GM18951 (cell line): ENCODE results near the gene SPSB4.

Experiments used
- POLR2A ChIP-seq: IDR thresholded peaks from 4 replicates; pipeline ENCODE4 v1.6.1; 2011; ENCODE audit warnings: mild to moderate bottlenecking; ENCODE audit not compliant: insufficient read length, insufficient read depth; ENCODE audit errors: extremely low read depth
- in situ Hi-C: fragments of 300-500 bp; cut with MboI; formaldehyde crosslinking; loops from one replicate; pipeline ENCODE4 v1.12.0; 2022; ENCODE audit warnings: low sequenced_read_pairs, mixed read lengths, inconsistent platforms; ENCODE audit not compliant: unreplicated experiment

SPSB4 gene

DNA sequence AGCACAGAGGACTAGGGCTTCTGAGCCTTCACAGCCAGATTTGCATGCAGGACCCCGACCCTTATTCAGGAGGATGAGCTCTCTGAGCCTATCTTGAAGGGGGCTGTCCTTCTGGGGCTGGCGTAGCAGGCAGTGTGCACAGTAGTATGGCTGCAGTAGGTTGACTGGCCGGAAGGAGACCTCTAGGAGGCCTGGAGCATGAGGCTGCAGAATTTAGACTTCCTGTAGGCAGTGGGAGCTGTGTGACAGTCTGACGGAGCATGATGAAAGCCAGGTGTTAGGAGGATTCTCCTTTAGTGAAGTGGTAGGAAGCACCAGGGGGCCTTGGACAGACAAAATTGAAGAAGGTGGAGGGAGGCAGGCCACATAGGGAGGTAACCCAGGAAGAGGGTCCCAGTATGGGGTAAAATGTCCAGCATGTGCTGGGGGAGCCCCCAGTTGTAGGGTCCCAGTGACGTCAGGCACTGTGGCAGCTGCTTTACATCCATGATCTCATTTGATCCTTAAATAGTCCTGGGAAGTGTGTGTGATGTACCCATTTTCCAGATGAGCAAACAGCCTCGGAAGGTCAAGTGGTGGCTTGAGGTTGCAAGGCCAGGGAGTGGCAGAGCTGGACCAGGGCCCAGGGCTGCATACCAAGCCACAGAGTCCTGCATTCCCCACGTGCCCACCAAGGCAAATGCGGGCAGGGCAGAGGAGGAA, 36.1 kb downstream of the SPSB4 start:
- TF ChIP-seq POLR2A, result no peak
- in situ Hi-C loops, result no loop called here

DNA sequence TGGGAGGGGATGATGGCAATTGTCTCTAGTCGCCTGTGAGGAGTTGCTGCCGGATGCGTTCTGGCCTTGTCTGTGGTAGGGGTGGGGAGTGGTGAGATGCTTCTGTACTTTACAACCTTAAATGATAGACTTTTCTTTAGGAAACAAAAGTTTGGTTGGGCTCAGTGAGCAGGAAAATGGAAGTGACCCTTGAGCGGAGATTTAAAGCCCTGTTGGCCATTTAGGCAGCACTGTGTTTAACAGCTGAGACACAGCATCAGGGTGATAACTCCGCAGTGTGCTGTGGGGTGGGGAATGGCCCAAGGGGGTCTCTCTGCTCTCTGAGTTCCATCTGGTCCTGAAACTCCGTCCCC, 36.6 kb downstream of the SPSB4 start:
- in situ Hi-C loops, result no loop called here
- no peak for TF ChIP-seq POLR2A

DNA sequence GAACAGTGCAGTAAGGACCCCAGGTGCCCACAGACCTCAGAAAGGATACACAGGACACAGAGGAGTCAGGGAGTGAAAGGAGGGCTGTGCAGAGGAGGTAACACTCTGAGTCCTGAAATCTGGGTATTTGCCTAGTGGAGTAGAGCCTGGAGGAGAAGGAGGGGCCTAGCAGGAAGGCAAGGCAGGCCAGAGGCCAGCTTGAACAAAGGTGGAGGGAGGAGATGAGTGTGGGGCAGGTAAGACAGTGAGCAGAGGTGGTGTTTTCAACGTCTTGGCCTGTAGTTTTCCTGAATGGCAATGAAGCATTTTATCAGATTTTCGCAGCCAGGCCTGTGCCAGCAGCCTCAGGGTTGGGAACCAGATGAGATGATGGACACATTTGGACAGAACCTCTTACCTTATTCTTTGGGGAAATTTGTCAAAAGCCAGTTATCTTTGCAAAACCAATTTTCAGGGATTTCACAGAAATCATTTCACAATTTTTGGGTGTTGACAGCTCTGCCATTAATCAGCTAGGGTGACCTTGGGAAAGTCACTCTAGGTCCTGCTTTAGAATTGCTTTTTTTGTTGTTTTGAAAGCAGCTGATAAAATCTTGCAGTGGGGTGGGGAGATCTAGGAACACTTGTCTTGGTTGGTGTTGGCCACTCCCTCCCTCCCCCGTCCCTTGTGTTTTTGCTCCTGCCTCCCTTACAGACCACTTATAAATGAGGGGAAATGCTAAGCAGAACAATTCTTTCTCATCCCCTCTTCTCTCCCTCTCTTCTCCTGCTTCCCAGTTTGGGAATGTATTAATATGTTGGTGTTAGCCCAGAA, 38.4 kb downstream of the SPSB4 start:
- in situ Hi-C loops, result no loop called here
- no peak for TF ChIP-seq POLR2A

DNA sequence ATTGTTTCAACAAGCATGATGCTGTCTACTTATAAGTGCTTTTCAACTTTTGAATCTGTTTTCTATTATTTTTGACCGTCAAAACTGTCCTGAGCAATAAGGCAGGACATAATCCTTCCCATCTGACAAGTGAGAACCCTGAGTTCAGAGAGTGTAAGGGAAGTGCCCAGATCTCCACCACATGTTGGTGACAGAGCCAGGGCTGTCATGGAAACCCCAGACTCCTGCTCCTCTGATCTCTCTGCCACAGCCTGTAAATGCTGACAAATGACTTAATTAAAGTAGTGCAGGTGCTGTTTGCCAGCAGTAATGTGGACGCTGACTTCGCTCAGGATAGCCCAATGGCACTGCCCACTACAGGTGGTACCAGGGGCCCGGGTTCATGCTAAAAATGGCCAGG, 40.3 kb downstream of the SPSB4 start:
- TF ChIP-seq POLR2A, result no peak
- in situ Hi-C loops, result no loop called here

DNA sequence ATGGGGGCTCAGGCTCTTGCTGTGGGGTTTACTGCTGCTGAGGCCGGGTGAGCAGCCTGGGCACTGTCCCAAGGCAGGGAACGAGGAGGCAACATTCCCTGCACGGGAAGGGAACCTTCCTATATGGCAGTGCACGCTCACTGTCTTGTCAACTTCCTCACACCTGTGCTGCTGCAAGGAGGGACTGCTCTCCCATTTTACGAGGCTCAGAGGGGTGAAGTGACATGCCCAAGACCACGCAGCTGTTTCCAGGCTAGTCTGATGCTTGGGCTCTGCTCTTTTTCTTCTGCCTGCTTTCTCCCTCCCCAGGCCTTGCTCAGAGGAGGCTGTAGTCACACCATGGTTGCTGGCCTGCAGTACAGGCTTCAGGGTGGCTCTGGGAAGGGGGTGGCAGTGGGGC, 41.5 kb downstream of the SPSB4 start:
- TF ChIP-seq POLR2A, result no peak
- in situ Hi-C loops, result no loop called here

DNA sequence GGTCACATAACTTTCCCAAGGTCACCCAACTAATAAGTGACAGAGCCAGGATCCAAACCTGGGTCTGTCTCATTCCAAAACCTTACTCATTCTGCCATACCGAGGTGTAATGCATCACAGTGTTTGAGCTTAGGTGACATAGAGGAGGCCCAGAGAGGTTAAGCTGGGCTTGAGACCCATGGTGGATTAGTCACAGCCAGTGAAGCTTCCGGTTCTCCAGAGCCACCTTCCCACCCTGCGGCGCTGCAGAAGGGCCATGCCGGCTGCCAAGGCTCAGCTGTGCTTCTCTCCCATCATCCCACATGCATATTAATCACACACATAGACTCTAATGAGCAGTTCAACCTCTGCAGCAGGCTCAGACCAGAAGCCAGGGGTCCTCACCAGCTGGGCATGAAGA, 42.2 kb downstream of the SPSB4 start:
- TF ChIP-seq POLR2A, result no peak
- in situ Hi-C loops, result no loop called here

DNA sequence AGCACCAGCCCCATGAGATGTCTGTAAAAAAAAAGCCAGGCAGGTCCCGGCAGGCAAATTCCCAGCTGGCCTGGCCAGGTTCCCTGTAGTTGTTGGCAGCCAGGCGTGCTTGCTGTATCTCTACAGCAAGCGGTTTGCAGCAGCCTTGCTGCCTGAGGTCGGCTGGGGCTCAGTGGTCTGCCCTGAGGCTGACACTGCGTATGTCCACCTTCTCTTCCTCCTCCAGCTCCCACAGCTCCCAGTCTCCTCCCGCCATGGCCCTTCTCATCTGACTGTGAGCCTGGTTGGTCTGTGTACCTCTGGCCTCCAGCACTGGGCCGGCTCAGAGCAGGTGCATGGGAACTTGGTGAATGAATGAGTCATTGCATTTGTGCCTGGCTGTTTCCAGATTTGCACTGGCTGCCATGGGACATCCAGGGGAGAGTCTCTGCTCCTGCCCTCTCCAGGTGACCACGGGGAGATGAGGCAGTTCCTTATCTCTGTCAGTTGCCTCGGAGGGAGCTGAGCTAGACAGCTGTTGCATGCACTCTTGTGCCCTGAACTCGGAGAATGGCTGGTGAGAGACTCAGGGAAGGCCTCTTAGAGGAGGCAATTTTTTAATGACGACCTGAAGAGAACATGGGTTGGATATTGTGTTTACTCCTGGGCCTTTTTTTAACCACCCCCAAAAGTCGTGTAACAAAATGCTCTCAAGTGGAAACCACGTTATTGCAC, 43.0 kb downstream of the SPSB4 start:
- in situ Hi-C loops, result no loop called here
- no peak for TF ChIP-seq POLR2A

DNA sequence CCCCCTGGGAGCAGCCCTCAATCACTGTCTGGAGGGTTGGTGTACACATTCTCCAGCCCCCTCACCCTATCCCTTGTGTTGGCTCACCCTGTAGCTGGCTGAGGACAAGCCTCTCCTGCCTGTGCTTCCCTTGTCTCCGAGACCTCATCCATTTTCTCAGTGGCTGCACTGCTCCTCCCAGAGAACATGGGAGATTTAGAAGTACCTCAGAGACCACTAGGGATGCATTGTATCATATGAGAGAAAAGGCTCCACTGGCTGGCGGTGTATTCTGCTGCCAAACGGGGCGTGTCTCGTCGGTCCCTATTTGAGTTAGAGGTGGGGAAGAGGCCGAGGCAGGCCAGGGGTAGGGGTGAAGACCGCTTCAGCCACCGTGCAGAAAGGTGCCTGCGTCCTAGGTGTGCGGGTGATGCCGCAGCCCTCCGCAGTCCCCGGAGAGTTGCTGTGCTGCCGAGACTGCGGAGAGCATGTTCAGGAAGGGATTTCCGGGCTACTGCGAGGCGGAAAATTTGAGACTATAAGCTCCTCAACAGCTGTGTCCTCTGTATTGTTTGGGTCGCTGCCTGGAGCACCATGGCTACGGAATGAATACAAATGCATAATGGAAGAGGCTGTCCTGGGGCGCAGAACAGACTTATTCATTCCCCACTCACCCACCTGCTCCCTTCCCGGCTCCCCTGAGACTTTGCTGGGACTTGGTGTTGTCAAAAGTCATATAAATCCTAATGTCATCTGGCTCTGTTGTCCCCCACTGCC, 43.8 kb downstream of the SPSB4 start:
- in situ Hi-C loops, result no loop called here
- no peak for TF ChIP-seq POLR2A

DNA sequence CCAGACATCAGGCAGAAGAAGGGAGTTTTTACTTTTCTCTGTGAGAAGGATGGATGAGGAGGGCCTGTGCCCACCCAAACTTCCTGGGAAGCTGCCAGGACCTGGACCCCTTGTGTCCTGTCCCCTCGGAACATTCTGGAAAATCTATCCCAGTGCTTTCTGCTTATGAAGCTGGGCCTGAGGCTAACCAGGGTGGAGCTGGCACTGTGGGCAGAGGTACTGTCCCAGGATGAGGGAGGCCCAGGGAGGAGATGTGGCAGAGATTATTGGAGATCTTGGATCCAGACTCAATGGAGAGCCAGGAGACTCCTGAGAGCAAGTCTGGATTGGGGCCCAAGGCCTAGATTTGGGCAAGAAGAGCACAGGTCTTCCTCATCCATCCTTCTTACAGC, 44.4 kb downstream of the SPSB4 start:
- no peak for TF ChIP-seq POLR2A
- in situ Hi-C loops, result no loop called here

DNA sequence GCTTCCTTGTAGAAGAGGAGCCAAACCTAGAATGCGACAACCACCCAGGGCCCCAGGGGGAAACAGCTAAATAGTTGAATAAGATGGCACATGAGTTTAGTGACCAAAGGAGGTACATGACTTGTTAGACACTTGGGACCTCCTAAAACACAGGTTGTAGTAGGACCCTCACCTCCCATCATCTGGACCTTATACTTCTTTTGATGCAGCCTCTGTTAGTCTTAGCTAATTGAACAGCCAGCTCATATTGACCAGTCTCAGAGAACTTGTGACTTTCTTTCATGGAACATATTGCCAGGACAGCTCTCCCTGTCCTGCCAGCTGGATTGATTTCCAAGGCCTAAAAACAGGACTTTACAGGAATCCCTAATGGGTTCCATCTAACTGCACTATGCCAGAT, 45.0 kb downstream of the SPSB4 start:
- no peak for TF ChIP-seq POLR2A
- in situ Hi-C loops, result no loop called here

DNA sequence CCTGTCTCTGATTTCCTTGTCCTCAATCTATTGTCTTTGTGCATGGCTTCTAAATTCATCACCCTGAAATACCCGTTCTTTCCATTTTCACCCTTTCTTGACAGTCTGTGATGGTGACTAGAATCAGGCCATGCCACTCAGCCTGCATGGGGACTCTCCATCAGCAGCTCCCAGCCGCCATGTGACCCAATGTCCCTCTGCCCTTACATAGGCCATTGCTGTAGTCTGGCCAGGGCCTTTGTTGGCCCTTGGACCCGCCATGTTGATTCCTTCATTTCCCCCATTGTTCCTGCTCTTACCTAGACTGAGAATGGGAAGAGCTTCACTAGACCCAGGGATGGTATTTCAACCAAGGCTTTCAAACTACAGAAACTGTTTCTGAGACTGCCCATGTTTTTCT, 45.8 kb downstream of the SPSB4 start:
- TF ChIP-seq POLR2A, result no peak
- in situ Hi-C loops, result no loop called here

DNA sequence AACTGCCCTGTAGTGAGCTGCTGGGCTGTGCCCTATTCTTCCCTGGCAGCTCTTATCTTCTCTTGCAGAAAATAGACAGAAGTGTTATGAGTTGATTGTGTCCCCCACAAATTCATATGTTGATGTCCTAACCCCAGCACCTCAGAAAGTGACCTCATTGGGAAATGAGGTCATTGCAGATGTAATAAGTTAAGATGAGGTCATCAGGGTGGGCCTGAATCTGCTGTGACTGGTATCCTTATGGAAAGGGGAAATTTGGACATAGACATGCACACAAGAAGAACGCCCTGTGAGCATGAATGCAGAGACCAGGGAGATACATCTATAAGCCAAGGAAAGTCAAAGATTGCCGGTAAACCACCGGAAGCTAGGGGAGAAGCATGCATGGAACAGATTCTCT, 49.0 kb downstream of the SPSB4 start:
- no peak for TF ChIP-seq POLR2A
- in situ Hi-C loops, result no loop called here
